HG03520 (cell line): ENCODE data around the gene NAA80.
"Not testable (repeated sequence)": the region's sequence is repeated elsewhere in the genome, so short reads cannot be mapped to it uniquely, and the experiment has no call there.

Experiments
- ATAC-seq: cut with Tn5 transposase; IDR thresholded peaks from one replicate; pipeline ENCODE4 v1.9.1; 2021; ENCODE audit warnings: mild to moderate bottlenecking, moderate library complexity; ENCODE audit not compliant: unreplicated experiment

NAA80 gene

DNA sequence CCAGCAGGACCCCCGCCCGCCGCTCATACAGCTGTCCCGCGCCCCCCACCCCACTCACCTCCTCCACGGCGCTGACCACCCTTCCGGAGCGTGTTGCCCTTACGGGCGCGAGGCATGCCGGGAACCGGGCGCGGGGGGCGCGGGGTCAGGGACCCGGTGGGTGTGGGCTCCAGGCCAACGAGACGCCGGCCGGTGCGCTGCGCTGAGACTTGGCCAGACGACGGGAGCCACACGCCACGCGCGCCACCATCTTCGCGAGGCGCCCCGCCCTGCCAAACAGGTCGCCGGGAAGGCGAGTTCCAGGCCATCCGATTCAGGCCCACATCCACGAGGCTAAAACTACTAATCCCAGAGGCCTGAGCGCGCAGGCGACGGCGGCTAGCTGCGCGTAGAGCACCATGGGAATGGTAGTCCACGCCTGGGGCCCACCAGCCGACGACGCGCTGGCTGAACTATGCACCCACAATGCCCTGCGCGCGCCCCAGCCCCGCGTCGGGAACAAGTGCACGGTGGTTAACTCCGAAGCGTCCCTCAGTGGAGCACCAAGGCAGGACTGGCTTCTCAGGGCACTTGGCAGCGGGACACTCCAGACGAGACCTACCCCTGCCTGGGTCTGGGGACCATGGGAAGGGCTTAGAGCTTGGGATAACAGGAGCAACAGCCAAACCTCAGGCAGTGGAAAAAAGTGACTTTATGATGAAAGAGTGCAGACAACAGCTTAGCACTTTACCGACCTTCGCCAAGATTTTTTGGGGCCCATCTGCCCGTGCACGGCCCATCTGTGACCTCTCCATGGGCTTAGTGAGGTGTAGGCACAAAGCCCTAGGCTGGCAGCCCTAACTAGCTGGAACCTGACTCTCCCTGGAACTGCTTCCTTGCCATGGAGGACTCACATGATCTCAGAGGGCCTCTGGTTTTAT, 6.8 kb downstream of the NAA80 start, which contains the start of gene IFRD2:
TSS of gene IFRD2 (minus strand) at position 271 of the 920 bp plus-strand sequence. CDS start at position 116, 155 bp downstream.
- ATAC-seq: peak; percentile 91

DNA sequence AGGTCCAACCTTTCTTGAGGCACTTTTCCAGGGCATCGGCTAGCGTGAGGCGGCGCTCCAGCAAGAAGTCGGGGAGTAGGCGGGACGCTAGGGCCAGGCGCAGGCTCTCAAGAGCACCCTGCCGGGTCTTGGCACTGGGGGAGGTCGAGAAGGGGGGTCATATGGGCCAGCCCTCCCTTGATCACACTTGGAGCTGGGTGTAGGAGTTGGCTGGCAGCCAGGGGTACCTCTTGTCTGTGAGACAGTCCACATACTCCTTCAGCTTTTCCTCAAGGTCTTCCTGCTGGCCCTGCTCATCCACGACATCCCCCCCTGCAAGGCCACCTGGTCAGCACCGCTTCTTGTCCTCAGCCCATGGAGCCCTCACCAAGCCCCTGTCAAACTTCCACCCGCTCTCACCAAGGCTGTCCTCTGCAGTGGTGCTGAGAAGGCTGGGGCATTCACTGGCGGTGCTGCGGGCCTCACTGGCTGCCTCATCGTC, 9.0 kb downstream of the NAA80 start:
- ATAC-seq: no peak

DNA sequence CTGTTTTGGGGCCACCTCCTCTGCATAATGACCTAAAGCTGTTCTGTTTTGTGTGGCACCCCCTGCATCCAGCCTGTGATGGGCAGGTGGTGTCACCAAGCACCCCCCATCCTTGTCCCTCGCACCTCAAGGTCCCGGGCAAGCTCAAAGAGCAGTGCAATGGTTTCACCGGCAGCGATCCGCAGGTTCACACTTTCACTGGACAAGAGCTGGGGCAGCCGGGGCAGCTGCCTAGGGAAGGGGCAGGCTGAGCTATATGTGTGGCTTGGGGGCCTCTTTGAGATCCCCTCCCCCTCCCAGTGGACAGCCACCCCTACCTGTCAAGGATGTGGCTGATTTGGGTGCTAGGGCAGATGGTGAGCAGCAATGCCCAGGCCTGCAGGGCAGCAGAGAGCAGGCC, 10.1 kb downstream of the NAA80 start:
- ATAC-seq: no peak

DNA sequence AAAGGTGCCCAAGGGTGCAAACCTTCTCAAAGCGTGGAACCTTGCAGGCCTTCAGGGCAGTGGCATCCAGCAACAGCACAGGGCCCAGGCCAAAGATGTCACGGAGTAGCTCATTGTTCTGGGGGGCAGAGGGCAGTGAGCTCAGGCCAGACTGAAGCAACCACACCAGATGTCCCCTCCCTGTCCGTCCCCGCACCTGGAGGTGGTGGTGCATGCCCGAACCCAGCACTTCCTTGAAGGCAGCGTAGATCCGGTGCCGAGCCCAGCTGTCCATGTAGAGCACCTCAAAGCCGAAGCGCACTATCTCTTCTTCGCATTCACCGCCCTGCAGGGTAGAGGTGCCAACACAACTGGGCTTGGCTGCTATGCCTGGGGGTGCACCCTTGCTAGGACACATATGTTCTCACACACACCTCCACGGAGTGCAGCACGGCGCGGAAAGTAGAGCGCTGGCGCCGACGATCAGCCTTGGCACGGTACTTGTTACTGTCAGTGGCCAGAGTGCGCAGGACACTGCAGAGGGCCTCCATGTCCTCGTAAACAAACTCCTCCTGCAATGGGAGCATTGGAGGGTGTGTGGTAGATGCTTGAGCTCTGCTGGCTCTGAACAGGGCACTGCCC, 10.7 kb downstream of the NAA80 start:
- ATAC-seq: no peak

DNA sequence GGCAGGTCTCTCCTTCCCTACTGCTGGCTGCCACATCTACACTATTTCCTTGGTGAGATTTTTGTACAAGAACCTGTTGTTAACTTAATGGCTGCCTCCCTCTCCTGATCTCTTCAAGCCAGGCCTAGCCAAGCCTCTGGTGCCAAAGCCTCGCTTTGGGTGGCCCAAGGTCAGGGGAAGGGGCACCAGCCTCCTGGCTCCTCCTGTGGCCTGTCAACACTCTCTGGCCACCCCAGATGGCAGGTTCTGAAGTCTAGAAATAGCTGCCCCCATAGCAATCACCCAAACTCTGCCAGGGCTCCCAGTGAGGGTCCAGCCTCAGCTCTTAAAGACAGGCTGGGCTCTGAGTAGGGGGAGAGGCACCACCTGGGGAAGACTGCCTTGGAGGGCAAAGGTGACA, 11.9 kb downstream of the NAA80 start:
- ATAC-seq: no peak

DNA sequence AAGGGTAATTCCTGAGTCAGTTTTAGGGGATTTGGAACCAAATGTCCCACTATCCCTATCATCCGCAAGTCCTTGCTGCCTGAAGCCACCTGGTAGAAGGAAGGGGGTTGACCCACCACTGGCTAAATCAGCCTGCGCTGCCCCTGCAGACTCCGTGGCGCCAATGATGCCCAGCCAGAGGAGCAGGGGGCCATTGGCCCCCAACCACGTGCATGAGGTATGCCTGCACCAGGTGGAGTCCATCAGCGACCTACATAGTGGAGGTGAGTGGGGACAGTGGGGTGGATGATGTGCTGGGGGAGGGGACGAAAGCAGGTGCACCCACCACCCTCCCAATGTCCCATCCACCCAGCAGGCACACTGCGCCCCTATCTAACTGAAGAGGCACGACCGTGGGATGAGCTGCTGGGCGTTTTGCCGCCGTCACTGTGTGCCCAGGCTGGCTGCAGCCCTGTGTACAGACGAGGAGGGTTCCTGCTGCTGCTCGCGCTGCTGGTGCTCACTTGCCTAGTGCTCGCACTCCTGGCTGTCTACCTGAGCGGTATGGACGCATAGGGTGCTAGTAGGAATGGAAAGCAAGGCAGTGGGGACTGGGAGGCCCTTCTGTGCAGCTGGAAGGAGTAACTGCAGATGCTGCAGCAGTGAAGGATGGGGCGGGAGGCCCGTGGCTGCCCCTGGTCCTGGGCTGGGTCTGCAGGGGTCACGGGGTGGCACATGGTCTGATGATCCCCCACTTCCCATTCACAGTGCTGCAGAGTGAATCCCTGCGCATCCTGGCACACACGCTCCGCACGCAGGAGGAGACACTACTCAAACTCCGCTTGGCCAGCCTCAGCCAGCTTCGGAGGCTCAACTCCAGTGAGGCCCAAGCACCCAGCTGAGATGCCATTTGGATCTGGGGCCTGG, 12.6 kb downstream of the NAA80 start:
- ATAC-seq: no peak

DNA sequence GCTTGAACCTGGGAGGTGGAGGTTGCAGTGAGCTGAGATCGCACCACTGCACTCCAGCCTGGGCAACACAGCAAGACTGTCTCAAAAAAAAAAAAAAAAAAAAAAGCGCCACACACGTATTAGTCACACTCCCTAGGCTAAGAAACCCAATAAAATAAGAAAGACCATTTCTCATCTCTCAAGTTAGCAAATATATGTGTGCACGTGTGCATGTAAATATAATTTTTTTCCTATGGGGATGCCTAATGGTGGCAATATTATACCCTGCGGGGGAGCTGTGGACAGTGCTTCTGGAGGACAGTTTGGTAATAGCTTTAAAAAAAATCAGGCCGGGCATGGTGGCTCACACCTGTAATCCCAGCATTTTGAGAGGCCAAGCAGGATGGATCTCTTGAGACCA, 15.1 kb downstream of the NAA80 start:
- not testable (repeated sequence) for ATAC-seq

DNA sequence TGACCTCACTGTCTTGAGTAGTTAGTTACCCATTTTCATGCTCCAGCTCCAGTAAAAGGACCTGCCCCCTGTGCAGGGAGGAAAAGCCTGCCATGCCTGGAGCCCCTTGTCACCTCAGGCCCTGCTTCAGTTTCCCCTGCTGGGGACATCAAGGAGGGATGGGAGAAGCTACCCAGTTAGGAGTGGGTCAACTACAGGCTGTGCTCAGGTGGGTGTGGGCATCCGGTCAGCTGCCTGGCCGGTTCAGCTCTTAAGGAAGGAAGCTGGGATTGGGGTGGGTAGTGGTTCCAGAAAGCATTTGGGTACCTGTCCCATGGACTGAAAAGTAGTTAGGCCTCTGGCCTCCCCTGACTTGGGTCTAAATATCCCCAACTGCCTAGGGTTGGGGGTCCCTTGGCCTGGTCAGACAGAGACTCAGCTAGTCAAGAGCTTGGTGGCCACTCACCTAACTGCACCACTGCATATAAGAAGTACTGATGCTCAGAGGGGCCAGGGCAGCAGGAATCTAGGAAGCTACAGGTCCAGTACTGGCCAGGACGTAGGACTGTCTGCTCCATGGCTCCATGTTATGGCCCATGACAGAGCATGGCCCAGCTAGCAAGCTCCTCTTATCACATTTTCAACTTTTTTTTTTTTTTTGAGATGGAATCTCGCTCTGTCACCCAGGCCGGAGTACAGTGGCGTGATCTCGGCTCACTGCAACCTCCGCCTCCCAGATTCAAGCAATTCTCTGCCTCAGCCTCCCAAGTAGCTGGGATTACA, 19.8 kb downstream of the NAA80 start:
- ATAC-seq: no peak

DNA sequence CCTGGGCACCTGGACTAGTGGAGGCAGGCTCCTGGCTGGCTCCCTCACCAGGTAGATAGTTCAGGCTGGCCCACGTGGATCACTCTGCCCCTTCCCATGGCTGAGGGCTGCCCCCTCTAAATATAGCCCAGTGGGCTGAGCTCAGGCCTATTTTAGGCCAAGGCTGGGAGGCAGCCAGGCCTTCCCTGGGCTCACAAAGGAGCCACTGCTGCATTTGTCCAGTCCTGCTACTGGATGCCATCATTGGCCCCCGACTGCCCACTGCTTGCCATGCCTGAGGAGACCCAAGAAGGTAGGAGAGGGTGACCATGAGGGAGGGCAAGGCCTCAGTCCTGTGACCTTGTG, 20.4 kb downstream of the NAA80 start, which contains the start of gene LSMEM2:
TSS of gene LSMEM2 (plus strand) at position 208 of the 345 bp plus-strand sequence. CDS start at position 235, 27 bp downstream.
- no peak for ATAC-seq

DNA sequence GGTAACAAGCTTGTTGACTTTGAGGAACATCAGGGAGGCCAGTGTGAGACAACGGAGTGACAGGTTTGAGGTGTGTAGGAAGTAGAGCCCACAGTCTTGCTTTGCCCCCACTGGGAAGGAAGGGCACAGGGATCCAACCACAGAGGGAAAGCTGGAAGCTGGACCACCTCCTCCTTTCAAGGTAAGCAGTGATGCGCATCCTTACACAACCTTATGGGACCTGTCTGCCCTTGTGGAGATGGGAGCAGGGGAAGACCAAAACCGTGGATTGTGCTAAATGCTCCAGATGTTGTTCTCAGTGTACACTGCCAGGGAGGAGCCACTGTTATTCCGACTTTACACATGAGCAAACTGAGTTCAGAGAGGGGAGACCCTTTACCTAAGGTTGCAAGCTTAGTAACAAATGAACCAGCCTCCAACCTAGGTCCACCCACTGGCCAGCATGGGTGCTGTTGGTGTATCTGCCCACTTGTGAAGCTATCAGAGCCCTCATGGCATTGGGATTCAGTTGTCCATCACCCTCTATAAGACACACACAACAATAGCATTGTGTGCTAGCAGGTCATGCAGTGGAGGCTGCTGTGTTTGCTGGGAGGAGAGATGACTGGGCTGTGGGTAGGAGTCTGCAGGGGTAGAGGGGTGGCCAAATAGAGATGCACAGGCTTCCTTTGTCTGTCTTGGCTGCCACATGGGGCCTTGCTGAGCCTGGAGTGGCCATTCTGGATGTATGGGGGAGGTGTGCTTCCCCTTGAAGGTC, 20.9 kb downstream of the NAA80 start:
- no peak for ATAC-seq

DNA sequence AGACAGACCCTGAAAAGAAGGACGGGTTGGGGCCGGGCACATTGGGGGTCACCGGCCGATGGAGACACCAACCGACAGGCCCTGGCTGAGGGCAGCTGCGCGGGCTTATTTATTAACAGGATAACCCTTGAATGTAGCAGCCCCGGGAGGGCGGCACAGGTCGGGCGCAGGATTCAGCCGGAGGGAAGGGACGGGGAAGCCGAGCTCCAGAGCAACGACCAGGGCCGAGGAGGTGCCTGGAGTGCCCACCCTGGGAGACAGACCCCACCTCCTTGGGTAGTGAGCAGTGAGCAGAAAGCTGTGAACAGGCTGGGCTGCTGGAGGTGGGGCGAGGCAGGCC, 22.5 kb downstream of the NAA80 start:
- ATAC-seq: no peak

DNA sequence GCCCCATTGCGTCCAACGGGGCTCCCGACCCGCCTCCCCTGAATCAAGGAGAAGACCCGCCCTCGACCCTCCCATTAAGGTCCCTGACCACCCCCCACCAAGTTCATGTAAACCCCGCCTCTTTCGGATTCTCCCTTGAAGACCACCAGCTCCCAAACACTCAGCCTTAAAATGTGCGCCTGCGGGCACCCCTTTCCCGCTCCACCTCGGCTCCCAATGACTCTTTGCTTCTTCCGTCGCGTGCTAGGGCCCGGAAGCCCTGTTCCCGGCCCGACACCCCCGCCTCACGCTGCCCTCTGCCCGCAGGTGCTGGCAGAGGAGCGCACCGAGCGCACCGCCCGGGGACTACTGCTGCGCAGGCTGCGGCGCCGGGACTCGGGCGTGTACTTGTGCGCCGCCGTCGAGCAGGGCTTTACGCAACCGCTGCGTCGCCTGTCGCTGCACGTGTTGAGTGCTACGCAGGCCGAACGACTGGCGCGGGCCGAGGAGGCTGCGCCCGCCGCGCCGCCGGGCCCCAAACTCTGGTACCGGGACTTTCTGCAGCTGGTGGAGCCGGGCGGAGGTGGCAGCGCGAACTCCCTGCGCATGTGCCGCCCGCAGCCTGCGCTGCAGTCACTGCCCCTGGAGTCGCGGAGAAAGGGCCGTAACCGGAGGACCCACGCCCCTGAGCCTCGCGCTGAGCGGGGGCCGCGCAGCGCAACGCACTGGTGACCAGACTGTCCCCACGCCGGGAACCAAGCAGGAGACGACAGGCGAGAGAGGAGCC, 23.0 kb downstream of the NAA80 start:
- ATAC-seq: no peak

DNA sequence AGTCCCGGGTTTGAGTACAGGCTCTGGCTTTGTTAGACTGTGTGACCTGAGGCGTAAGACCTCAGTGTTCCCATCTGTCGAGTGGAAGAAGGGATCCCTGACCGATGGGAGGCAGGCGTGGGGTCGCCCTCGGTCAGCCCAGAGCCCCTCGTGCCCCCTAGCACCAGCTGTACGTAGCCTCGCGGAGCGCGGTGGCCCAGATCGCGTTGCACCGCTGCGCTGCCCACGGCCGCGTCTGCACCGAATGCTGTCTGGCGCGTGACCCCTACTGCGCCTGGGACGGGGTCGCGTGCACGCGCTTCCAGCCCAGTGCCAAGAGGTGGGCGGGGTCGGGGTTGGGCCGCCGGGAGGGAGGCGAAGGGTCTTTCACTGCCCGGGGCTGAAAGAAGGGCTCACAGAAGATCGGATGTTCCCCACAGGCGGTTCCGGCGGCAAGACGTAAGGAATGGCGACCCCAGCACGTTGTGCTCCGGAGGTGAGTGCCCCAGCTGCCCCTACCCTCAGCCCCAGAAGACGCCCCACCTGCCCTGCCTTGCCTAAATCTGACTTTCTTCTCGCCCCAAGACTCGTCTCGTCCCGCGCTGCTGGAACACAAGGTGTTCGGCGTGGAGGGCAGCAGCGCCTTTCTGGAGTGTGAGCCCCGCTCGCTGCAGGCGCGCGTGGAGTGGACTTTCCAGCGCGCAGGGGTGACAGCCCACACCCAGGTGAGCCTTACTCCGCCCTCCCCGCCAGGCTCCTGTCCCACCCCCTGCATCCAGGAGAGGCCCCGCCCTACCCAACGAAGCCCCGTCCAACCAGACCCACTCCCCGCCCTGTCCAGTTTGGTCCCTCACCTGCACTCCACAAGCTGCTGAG, 23.8 kb downstream of the NAA80 start:
- no peak for ATAC-seq

DNA sequence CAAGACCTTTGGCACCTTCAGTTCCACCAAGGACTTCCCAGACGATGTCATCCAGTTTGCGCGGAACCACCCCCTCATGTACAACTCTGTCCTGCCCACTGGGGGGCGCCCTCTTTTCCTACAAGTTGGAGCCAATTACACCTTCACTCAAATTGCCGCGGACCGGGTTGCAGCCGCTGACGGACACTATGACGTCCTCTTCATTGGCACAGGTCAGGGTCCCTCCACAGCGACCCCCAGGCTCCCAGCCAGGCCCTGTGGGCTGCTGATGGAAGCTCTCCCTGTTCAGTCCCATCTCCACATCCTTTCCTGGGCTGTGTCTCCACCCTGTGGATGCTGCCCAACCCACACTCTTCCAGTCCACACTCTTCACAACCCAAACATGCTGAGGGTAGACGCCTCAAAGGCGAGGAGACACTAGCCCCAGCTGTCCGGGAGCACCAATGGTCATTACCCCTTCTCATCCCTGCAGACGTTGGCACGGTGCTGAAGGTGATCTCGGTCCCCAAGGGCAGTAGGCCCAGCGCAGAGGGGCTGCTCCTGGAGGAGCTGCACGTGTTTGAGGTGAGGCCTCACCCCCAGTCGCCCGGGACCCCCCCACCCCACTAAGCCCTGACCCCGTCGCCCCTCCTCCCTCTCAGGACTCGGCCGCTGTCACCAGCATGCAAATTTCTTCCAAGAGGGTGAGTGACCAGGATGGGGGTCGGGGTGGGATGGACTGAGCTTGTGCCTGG, 24.7 kb downstream of the NAA80 start:
- no peak for ATAC-seq

DNA sequence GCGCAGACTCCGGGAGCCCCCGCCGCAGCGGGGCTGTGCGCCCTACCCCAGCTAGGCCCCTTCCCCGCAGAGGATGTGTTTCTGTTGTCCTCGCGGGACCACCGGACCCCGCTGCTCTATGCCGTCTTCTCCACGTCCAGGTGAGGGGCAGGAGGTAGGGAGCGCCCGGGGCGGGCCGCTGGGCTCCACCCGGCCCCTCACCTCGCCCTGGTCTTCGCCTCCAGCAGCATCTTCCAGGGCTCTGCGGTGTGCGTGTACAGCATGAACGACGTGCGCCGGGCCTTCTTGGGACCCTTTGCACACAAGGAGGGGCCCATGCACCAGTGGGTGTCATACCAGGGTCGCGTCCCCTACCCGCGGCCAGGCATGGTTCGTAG, 25.5 kb downstream of the NAA80 start:
- ATAC-seq: no peak

DNA sequence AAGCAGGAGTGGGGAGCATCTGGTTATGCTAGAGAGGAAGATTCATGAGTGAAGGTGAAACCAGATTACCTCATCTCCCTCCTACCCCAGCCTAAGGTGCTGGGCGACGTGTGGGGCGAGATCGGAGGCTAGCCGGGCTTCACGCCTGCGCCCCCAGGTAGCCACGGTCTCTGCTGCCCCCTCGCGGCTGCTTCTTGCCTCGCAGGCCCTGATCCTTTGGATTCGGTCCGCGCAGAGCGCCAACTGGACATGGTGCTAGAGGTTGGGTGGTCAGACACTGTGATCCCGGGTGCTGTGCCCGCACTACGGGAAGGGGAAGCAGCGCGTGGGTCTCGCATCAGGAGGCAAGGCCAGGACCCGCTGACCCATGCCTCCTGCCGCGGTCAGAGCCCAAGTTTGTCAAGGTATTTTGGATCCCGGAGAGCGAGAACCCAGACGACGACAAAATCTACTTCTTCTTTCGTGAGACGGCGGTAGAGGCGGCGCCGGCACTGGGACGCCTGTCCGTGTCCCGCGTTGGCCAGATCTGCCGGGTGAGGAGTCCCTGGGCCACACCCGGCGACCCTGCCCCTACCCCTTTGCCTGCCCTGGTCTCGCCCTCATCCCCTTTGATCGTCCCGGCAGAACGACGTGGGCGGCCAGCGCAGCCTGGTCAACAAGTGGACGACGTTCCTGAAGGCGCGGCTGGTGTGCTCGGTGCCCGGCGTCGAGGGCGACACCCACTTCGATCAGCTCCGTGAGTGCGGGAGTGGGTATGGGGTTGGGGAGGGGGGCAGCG, 26.1 kb downstream of the NAA80 start:
- peak; percentile 68 for ATAC-seq

DNA sequence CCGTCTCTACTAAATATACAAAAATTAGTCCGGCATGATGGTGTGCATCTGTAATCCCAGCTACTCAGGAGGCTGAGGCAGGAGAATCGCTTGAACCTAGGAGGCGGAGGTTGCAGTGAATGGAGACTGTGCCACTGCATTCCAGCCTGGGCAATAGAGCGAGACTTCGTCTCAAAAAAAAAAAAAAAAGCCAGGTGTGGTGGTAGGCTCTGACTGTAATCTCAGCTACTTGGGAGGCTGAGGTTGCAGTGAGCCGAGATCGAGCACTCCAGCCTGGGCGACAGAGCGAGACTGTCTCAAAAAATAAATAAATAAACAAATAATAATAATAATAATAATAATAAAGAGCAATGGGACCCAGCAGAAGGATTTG, 26.7 kb downstream of the NAA80 start:
- ATAC-seq: not testable (repeated sequence)
